Skin of body (tissue), 2 donors: Measurements from ENCODE around the gene THSD7A. TPM values are rescaled to one million over a fixed set of nuclear protein-coding genes. Genes with fewer than 3 reads are reported as not detected.
A peak's percentile ranks its signal among the peaks of the same experiment; 100 is the strongest.
"Not testable (repeated sequence)": the region's sequence is repeated elsewhere in the genome, so short reads cannot be mapped to it uniquely, and the experiment has no call there.

ENCODE experiments used
- DNase-seq: peaks from one replicate; lab custom pipeline; 2025; lab: John Stamatoyannopoulos, UW
- total RNA-seq: library from RNA; depleted of rRNA; stranded (reverse); fragments of >200 nt; gene quantifications from one replicate; pipeline ENCODE4 v1.2.3, GENCODE V29; 2014

The THSD7A gene
- total RNA-seq, 1 donor from 2014 or later: 6.9 TPM

DNA sequence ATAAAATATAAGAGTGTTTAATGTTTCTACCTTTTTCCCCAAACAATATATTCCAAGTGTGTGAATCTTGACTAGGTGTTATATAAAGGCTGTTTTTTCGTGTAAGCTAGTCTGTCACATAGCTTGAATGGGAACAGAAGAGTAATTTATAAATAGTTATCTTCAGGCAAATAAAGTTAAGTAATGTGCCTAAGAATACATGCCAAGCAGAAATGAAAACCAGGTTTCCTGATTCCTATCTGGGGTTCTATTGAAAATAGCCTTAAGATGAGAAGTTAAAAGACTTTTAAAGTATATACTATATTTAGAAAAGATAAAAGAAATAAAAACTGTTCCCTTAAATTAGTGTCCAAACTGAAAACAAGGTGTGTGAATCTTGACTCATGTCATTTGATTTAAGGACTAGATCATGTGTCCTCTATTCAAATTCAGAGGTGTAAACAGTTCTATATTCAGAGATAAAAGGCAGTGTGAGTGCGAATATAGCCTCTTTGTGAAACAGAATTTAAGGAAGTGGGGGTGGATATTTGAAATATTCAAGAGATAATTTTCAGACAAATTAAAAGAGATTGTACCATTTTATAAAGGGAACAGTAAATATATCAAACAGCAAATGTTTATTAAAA lies 247.5 kb downstream of the THSD7A start:
- no peak for DNase-seq

DNA sequence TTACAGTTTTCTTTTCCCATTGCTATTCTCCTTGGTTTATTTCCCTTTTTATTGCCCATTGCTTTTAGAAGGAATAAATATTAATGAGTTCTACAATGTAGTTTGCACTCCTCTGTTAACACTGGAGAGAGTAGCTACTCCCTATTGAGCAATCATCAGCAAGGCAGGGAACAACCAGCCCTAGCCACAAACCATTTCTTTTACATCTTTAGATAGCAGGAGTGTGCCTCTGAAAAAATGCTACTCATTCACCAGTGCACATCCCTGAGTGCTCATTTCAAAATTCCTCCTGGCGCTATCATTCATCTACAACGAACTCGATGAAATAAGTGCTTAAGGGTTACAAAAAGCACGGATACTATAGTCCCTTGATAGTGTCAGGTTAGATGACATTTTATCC lies 252.9 kb downstream of the THSD7A start:
- DNase-seq: no peak

DNA sequence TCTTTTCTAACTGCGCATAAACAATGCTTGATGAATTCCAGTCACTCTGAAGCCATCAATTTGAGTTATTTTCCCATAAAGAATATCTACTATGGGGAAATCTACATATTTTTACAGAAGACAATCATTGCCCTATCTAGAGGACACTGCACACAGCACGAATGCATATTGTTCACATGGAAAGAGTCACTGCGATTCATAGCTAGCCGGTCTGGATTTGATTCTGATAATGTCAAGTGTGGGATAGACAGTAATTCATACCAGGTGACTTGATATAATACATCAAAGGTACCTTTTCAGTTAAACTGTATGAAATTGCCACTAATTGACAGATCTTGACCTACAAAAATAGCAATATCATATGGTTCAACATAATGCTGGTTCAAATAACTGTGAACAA lies 255.7 kb downstream of the THSD7A start:
- DNase-seq: no peak

DNA sequence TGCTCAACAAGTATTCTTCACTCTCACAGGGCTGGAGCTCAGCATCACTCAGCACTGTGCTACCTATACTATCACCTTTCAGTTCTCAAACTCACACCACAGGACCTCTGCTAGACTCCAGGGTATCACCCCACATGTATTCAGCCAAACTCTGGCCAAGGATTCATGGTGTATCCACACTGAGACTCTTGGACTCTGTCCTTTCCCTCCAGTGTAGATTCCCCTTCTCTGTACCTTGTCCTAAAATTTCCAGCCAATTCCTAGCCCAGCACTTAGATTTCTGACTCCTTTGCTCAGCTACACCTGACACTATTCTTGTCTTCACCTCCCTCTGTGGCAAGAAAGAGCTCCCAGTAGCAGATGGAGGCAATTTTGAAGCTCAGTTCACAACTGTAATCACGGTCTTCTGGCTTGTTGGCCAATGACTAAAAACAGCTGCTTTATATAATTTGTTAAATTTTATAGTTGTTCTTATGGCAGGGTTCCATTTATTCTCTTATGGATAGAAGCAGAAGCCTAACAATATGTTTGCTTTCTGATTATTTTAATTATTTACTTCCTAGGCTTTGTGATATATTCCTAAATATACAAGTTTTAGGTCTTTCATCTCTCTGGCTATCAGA lies 258.8 kb downstream of the THSD7A start:
- no peak for DNase-seq

DNA sequence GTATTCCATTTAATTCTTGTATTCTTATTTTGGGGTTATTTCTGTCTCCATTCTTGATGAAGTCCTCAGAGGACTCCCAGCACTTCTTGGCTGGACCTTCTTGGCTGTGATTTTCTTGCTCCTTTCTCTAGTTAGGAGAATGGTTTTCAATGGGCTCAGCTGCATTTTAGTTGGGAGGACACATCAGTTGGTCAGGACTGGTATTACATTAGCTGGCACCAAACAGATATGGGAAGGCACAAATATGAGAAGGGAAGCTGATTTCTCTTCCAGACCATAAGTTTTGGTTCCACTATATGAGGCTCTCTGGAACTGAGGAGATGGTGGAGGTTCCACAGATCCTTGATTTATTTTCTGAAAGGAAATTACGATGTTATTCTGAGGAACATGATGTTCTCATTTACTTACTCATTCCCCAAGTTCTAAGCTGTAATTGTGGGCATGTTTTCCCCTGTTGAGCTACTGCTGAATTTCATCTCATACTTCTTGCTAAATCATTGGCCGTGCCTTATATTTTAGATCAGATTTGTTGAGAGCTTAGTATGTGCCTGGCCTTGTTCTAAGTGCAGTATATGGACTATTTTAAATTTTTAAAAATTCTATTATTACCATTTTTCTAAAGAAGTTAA lies 261.0 kb downstream of the THSD7A start:
- no peak for DNase-seq

DNA sequence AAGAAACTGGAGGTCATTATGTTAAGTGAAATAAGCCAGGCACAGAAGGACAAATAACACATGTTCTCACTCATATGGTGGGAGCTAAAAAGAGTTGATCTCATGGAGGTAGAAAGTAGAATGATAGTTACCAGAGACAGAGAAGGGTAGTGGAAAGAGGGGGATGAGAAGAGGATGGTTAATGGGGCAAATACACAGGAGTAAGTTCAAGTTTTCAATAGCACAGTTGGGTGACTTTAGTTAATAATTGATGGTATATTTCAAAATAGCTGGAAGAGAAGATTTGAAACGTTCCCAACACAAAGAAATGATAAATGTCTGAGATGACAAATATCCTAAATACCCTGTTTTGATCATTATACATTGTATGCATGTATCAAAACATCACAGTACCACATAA lies 261.8 kb downstream of the THSD7A start:
- no peak for DNase-seq

DNA sequence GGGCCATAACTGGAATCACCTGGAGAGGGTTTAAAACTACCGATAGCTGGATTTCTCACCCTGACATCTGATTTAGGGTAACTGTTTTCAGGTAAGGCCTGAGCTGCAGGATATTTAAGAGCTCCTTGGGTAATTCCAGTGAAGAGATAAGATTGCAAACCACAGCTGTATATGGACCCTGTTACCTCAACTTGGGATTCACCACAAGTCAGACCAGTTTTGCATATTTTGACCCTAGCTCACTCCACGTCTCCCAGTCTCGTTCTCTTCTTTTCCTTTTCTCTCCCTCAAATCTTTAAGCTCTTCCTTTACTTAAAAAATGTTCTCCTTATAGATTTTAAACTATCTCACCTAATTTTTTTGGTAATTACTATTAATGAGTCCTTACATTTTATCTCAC lies 264.4 kb downstream of the THSD7A start:
- DNase-seq: no peak

DNA sequence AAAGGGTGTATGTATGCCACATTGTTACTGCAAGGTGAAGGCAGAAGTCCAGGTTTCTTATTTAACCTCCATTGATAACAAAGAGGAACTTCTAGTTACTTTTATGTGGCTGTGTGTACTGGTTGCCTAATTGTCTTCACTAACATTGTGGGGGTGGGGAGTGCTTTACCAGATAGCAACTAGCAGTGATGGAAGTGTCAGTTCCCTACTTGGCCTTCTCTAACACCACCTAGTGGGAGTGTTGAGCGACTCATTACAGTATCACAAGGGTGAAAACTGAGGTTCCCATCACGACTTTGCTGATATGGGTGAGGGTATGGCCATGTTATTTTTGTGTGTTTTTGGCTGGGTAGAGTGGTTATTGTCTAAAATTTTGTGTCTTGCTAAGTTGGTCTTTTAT lies 274.4 kb downstream of the THSD7A start:
- no peak for DNase-seq

DNA sequence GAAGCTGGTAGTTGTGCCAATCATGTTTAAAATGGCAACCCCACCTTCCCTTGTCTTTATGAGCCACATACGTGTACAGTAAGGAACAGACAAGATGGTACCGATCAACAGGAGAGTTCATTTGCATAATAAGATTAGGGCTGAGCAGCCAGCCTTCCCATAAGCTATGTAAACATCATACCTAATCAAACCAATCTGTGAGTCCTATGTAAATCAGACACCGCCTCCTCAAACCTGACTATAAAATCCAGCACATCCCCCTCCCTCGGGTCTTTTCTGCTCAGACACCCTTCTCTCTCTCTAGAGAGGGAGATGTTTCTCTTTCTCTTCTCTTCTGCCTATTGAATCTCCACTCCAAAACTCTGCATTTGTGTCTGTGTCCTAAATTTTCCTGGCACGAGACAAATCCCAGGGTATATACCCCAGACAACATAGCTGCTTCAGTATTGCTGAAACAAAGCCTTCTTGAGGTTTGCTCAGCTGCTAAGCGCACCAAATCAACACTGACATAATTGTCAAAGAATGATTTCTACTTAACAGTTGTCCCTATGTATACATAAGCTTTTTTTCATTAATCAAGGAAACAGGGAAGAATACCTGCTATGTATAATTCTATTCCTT lies 279.2 kb downstream of the THSD7A start:
- DNase-seq: no peak

DNA sequence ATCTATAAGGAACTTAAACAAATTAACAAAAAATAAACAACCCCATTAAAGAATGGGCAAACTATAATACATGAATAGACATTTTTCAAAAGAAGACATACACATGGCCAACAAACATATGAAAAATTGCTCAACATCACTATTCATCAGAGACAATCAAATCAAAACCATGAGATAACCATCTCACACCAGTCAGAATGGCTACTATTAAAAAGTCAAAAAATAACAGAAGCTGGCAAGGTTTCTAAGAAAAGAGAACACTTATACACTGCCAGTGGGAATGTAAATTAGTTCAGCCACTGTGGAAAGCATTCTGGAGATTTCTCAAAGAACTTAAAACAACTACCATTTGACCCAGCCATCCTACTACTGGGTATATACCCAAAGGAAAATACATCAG lies 280.5 kb downstream of the THSD7A start:
- DNase-seq: no peak

DNA sequence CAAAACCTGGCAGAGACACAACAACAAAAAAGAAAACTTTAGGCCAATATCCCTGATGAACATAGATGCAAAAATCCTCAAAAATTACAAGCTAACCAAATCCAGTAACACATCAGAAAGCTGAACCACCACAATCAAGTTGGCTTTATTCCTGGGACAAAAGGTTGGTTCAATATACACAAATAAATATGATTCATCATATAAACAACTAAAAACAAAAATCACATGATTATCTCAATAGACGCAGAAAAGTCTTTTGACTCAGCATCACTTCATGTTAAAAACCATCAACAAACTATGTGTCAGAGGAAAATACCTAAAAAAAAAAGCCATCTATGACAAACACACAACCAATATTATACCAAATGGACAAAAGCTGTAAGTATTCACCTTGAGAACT lies 283.5 kb downstream of the THSD7A start:
- DNase-seq: no peak

DNA sequence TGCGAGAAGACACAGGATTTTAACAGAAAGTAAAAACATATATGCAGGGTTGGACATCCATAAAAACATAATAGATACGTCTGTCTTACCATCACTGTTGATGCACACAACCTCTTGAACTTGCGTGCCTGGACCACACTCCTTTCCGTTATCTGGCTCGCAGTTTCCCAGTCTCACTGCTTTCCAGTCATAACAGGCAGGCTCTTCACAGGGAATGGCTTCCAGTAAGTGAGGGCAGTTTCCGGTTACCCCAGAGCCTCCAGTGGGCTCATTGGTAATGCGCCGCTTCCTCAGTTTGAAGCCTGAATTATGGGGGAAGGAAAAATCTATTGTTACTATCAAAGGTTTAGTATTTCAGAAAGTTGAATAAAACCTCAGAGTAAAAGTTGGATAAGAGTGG lies 290.7 kb downstream of the THSD7A start:
- DNase-seq: no peak

DNA sequence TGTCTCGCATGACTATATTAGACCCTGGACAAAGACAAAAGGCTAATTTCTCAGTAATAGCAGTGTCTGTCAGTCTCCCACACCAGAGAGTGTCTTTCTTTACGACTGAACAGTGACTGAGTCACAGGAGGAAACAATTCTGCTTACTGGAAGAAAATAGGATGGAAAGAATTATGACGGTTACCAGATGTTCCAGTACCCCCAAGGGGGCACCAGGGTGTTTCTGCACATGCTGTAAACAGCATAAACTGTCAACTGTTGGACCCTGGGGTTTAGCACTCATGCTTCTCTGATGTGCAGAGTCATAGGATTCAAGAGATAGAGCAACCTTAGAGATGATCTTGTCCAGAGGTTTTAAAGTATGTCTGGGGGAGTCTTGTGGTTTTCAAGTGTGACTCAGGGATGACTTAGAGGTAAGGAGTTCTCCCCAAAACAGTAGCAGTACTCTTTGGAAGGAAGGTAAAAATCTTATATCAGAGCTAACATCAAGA lies 291.7 kb downstream of the THSD7A start:
- DNase-seq: peak; percentile 63

DNA sequence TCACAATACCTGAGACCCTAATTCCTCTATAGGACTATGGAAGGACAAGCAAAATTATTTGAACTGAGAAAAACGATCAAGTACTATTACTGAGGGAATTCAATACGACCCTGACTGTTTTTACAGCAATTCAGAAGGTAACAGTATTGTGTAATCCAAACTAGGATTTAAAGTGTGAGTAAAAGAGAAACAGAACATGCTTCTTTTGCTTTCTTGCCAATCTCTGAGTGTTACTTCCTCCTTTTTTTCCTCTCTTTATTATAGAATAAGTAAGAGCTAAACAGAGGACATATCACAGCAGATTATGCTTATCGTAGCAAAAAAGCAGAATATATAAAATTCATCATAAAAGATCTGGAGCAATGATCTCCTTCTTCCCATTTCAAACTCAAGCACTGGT lies 292.1 kb downstream of the THSD7A start:
- peak; percentile 59 for DNase-seq

DNA sequence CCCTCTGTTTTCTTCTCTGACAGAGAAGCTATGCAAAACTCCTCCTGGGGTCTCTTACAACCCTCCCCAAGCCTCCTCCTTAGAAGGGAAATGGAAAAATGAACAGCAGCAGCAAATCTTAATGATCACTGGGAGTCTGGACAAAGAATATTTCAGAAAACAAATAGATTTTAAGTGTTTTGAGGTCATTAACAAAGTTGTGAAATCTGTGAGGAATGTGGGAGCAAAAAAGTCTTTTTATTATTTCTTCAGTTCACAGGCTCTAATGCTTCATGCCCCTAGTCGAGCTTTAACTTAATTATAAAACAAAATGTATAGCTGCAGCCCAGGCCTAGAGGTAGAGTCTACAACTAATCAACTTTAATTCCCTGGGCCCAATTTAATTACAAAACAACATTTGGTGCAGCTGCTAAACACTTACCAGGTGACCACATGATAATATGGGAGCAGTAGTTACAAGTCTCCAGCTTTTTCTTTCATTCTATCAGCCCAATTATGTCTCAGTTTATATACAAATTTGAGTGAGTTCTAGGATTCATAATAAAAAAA lies 293.2 kb downstream of the THSD7A start:
- DNase-seq: no peak

DNA sequence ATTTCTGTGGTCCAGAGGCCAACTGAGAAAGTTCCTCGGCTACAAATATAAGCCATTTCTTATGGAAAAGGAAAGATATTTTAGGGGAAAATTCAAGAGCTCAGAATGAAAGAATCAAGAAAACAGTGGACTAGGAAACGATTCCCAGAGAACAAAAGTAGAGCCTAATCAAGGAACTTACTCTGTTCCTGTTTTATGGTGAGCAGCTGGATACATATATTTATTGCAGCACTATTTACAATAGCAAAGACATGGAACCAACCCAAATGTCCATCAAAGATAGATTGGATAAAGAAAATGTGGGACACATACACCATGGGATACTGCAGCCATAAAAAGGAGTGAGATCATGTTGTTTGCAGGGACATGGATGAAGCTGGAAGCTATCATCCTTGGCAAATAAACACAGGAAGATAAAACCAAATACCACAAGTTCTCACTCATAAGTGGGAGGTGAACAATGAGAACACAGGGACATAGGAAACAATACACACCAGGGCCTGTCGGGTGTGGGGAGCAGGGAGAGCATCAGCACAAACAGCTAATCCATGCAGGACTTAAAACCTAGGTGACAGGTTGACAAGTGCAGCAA lies 298.7 kb downstream of the THSD7A start:
- no peak for DNase-seq

DNA sequence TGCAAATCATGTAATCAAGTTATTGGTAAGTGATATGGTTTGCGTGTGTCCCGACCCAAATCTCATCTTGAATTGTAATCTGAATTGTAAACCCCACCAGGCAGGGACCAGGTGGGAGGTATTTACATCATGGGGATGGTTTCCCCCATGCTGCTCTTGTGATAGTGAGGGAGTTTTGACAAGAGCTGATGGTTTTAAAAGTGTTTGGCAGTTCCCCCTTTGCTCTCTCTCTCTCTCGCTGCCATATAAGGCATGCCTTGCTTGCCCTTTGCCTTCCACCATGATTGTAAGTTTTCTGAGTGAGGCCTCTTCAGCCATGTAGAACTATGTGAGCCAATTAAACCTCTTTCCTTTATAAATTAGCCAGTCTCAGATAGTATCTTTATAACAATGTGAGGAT lies 302.6 kb downstream of the THSD7A start:
- DNase-seq: no peak

DNA sequence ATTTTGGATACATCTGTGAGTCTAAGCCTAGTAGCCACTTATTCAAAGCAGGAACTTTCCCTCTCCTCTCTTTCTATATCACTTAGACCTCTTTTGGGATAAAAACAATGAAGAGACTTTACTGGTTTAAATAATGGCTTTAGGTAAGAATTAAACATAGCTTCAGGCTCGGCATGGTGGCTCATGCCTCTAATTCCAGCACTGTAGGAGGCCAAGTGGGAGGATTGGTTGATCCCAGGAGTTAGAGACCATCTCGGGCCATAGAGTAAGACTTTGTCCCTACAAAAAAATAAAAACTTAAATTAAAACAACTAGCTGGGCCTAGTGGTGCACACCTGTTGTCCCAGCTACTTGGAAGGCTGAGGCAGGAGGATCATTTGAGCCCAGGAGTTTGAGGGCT lies 304.3 kb downstream of the THSD7A start:
- DNase-seq: no peak

DNA sequence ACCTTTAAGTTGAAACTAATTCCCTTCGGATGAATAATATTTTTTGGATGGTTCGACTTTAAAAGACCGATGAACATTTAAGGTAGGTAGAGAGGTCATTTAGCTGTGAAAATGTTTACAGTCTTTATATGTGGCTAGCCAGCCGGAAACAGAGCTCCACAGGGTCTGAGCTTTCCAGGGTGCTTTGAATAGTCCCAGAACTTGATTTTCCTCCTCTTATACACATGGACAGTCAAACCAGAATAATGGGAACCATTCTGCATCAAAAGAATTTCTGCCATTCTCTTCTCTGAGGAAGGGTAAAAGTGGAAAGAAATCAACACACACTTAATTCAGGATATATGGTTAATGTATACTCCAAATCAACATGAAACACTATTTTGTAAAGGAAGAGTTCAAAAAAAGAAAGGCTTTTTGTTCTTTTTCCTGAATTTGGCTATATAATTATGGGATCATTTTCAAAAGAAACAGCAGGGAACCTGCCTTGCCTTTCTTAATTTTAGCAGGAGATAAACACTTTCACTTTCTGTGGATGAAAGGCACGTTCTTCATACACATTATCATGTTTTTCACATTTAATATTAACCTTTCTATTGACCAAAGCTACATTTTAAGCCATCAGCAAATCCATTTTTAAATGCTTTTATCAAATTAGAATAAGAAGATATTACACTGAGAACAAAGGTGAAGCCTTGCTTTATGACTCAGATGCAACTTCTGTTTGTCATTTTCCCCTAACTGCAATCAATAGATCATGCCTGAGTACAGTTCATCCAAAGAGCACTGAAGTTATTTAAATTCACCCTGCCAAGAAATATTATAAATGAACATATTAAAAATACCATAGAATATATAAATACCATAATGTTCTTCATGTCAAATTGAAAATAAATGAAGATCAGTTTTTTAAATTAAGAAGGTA lies 307.3 kb downstream of the THSD7A start:
- no peak for DNase-seq

DNA sequence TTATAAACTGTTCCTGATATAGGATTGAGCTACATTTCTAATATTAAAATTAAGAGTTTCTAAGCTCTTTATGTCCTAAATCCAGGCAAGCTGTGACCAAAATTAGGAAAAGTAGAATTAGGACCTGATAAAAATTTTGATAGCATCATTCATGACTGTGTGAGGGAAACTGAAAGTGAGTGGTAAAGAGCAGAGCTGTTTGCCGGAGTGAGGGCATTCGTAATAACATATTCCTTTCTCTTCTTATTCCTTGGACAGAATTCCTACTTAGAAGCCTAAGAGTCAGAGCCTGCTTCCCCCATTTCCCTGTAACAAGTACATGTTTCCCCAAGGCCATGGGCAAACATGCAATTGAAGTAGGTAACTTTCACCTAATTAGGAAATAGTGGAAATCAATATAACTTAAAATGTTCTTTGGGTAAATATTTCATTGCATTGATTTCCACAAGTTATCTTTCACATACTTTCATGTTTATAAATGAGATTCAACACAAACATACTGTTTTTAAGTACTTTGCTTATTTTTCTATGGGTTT lies 310.0 kb downstream of the THSD7A start:
- DNase-seq: not testable (repeated sequence)
